GM23338 (cell line): ENCODE results near the gene PFKM. TPM values are rescaled to one million over a fixed set of nuclear protein-coding genes. Genes with fewer than 3 reads are reported as not detected.
"Not testable (repeated sequence)": the region's sequence is repeated elsewhere in the genome, so short reads cannot be mapped to it uniquely, and the experiment has no call there.

Source experiments
- ATAC-seq: fragments of 200-7000 bp; cut with Tn5 transposase; 3 replicates; pipeline ENCODE4 v1.9.1; 2020
- DNase-seq: peaks from one replicate; pipeline ENCODE4 v3.0.0-alpha.2; 2015; ENCODE audit warnings: low spot score
- H2AFZ ChIP-seq: fragments of 200-600 bp; sonication (generic); 2 replicates; pipeline ENCODE4 v1.8.0; 2016; ENCODE audit warnings: antibody characterized with exemption, mild to moderate bottlenecking, moderate library complexity
- H3F3A ChIP-seq: fragments of 200-600 bp; sonication (generic); replicated peaks from 2 replicates; pipeline ENCODE4 v1.8.0; 2017; ENCODE audit warnings: antibody characterized with exemption, mixed run types, low read depth
- H3K27ac ChIP-seq: fragments of 200-600 bp; sonication (generic); 2 replicates; pipeline ENCODE4 v1.6.1; 2016; ENCODE audit warnings: low read depth
- H3K27me3 ChIP-seq: fragments of 200-600 bp; sonication (generic); 2 replicates; pipeline ENCODE4 v1.8.0; 2016; ENCODE audit warnings: mild to moderate bottlenecking, mixed run types, moderate library complexity; ENCODE audit not compliant: insufficient read depth
- H3K36me3 ChIP-seq: fragments of 200-600 bp; sonication (generic); 2 replicates; pipeline ENCODE4 v1.8.0; 2016; ENCODE audit warnings: mild to moderate bottlenecking; ENCODE audit not compliant: insufficient read depth
- H3K4me1 ChIP-seq: fragments of 200-600 bp; sonication (generic); 2 replicates; pipeline ENCODE4 v1.8.0; 2016; ENCODE audit warnings: mild to moderate bottlenecking, moderate library complexity; ENCODE audit not compliant: insufficient read depth
- H3K4me2 ChIP-seq: fragments of 200-600 bp; sonication (generic); 2 replicates; pipeline ENCODE4 v1.7.1; 2017; ENCODE audit warnings: mixed run types
- H3K4me3 ChIP-seq: fragments of 200-600 bp; sonication (generic); 2 replicates; pipeline ENCODE4 v1.6.1; 2016; ENCODE audit warnings: mixed run types
- H3K79me2 ChIP-seq: fragments of 200-600 bp; sonication (generic); replicated peaks from 2 replicates; pipeline ENCODE4 v1.8.0; 2017; ENCODE audit warnings: mild to moderate bottlenecking; ENCODE audit not compliant: insufficient read depth
- H3K9me2 ChIP-seq: fragments of 200-600 bp; sonication (generic); 2 replicates; pipeline ENCODE4 v1.8.0; 2017; ENCODE audit not compliant: insufficient read depth
- H4K20me1 ChIP-seq: fragments of 200-600 bp; sonication (generic); replicated peaks from 2 replicates; pipeline ENCODE4 v1.8.0; 2017; ENCODE audit warnings: mild to moderate bottlenecking; ENCODE audit not compliant: insufficient read depth
- H3K27ac Mint-ChIP-seq: 2 replicates; pipeline ENCODE4 v1.8.0; 2020; ENCODE audit warnings: inconsistent platforms, mild to moderate bottlenecking, moderate library complexity, mixed read lengths
- H3K27me3 Mint-ChIP-seq: 3 replicates; pipeline ENCODE4 v1.8.0; 2022; ENCODE audit warnings: low read depth, mild to moderate bottlenecking, moderate library complexity, mixed read lengths, inconsistent platforms; ENCODE audit not compliant: insufficient read depth, poor library complexity
- H3K36me3 Mint-ChIP-seq: 3 replicates; pipeline ENCODE4 v1.8.0; 2021; ENCODE audit warnings: low read depth, mild to moderate bottlenecking, inconsistent platforms, moderate library complexity, mixed read lengths
- H3K4me1 Mint-ChIP-seq: 3 replicates; pipeline ENCODE4 v1.8.0; 2020; ENCODE audit warnings: mild to moderate bottlenecking, inconsistent platforms, mixed read lengths
- H3K4me3 Mint-ChIP-seq: 3 replicates; pipeline ENCODE4 v1.8.0; 2021; ENCODE audit warnings: moderate library complexity, mild to moderate bottlenecking, inconsistent platforms, mixed read lengths
- H3K9me3 Mint-ChIP-seq: 3 replicates; pipeline ENCODE4 v1.8.0; 2020; ENCODE audit warnings: moderate library complexity, mild to moderate bottlenecking, inconsistent platforms, mixed read lengths
- CREB1 ChIP-seq: fragments of 250-450 bp; sonication (Bioruptor Pico); IDR thresholded peaks from 2 replicates; pipeline ENCODE4 v1.5.0; 2020; ENCODE audit warnings: low read depth, mild to moderate bottlenecking, moderate library complexity
- EZH2 ChIP-seq: fragments of 200-600 bp; sonication (generic); IDR thresholded peaks from one replicate; pipeline ENCODE4 v1.8.0; 2017; ENCODE audit warnings: antibody characterized with exemption, mild to moderate bottlenecking, low read depth; ENCODE audit not compliant: unreplicated experiment
- JUNB ChIP-seq: IDR thresholded peaks from one replicate; pipeline ENCODE4 v1.6.1; 2016; ENCODE audit warnings: antibody characterized with exemption; ENCODE audit not compliant: unreplicated experiment
- STAT1 ChIP-seq: IDR thresholded peaks from one replicate; pipeline ENCODE4 v1.6.1; 2016; ENCODE audit warnings: antibody characterized with exemption; ENCODE audit not compliant: unreplicated experiment
- ZNF114 ChIP-seq: fragments of 250-450 bp; sonication (Bioruptor Pico); IDR thresholded peaks from 2 replicates; pipeline ENCODE4 v1.5.0; 2020; ENCODE audit warnings: mild to moderate bottlenecking, moderate library complexity
- ZNF331 ChIP-seq: fragments of 250-450 bp; sonication (Bioruptor Pico); IDR thresholded peaks from 2 replicates; pipeline ENCODE4 v1.5.0; 2020; ENCODE audit warnings: low read depth, mild to moderate bottlenecking, moderate library complexity
- polyA plus RNA-seq: library from polyadenylated mRNA; unstranded; fragments of >200 nt; fragmentation: Nextera tagmentation; extraction: Ambion mirVana; gene quantifications from 2 replicates; pipeline ENCODE4 v1.2.1, GENCODE V29; 2016
- total RNA-seq: library from RNA; depleted of rRNA; stranded (reverse); fragments of >200 nt; shearing (Covaris generic); gene quantifications from 2 replicates; pipeline ENCODE4 v1.2.3, GENCODE V29; 2014
- TF ChIP-seq, protein P1 (sequence below): IDR thresholded peaks from one replicate; pipeline ENCODE4 v1.6.1; 2018; ENCODE audit warnings: antibody characterized with exemption; ENCODE audit not compliant: unreplicated experiment

Gene PFKM
- total and polyA plus RNA-seq, 2 experiments from 2014 or later: 47.2 to 82.5 TPM

DNA sequence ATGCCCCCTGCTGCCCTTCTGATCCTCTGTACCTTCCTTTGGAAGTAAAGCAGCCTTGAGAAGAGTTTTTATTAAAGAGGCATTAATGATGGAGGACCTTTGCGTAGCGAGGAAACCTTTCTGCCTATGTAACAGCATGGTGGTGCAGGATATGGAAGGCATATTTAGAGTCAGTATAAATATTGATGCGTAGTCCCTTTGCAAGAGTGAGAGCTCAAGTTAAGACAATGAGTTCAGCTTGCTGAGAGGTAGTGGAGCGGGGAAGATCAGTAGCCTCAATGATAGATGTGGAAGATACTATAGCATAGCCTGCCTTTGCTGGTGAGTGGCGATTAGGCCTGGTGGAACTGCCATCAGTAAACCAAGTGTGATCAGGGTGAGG is 7.9 kb upstream of the PFKM start:
- H4K20me1 ChIP-seq, ATAC-seq, H3K9me2 ChIP-seq, H3K4me3 ChIP-seq, H3K4me3 Mint-ChIP-seq, H3K4me1 ChIP-seq, H2AFZ ChIP-seq, H3K4me1 Mint-ChIP-seq, DNase-seq, H3K36me3 Mint-ChIP-seq, H3K27me3 Mint-ChIP-seq, H3K36me3 ChIP-seq, H3K9me3 Mint-ChIP-seq, H3F3A ChIP-seq, H3K27ac ChIP-seq, H3K79me2 ChIP-seq, H3K27ac Mint-ChIP-seq, H3K4me2 ChIP-seq: not testable (repeated sequence)
- peaks cover 20% of the 10 kb centered on the region for H3K27me3 ChIP-seq

DNA sequence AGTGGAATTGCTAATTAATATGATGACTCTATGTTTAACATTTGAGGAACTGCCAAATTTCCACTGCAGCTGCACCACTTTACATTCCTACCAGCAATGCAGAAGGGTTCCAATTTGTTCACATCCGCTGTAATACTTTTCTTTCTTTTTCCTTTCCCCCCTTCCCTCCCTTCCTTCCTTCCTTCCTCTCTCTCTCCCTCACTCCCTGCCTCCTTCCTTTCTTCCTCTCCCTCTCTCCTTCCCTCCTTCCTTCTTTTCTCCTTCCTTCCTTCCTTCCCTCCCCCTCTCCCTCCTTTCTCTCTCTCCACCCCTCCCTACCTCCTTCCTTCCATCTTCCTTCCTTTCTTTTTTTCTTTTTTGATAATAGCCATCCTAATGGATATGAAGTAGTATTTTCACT is 3.2 kb upstream of the PFKM start:
- peaks cover 14% of the 10 kb centered on the region for H3K4me1 Mint-ChIP-seq
- Histone ChIP-seq H3K9me2 (no peaks in the 10 kb centered on the region), H2AFZ (no peak overlapping the region), H3K4me3 (no peak overlapping the region), H3K4me1 (peaks cover 14% of the 10 kb centered on the region), H4K20me1 (no peaks in the 10 kb centered on the region), H3K79me2 (peaks cover 13% of the 10 kb centered on the region), H3K36me3 (no peaks in the 10 kb centered on the region), H3K27me3 (no peaks in the 10 kb centered on the region), H3F3A (no peaks in the 10 kb centered on the region), H3K4me2 (no peak overlapping the region), H3K27ac (no peak overlapping the region)
- TF ChIP-seq STAT1: no peak
- no peak overlapping the region for H3K27ac Mint-ChIP-seq
- H3K36me3 Mint-ChIP-seq: no peaks in the 10 kb centered on the region
- H3K27me3 Mint-ChIP-seq: peaks cover 8% of the 10 kb centered on the region
- no peak overlapping the region for H3K4me3 Mint-ChIP-seq
- DNase-seq: no peak
- no peak for ATAC-seq
- H3K9me3 Mint-ChIP-seq: peaks cover 8% of the 10 kb centered on the region; the same call in 2 of the 3 replicates

DNA sequence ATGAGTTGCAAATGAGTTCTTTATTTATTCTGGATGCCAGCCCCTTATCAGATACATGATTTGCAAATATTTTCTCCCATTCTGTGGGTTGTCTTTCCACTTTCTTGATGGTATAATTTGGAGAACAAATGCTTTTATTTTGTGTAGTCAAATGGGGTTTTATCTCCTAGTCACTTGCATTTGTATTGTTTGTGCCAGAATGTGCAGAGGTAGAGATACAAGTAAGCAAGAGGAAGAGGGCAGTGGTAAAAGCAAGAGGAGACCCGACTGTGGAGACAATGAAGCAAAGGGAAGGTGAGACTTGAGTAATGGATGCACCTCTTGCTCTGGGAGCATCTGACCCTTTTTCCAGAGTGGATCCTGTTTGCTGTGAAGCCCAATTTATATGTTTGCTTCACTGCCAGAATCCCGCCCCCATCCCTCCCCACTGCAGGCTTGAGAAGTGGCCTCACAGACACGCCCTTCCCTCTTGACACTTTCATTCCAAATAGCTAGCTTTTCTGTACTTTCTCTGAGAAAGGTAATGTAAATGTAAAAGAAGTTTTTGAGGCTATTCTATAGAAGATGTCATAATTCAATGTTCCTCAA is 786 bp upstream of the PFKM start:
- Histone ChIP-seq H3K4me2 (peak overlapping the region; percentile 74), H3K79me2 (peaks cover 23% of the 10 kb centered on the region), H3K9me2 (no peaks in the 10 kb centered on the region), H3K27me3 (no peaks in the 10 kb centered on the region), H3K4me3 (peak overlapping the region; percentile 90), H3K36me3 (peaks cover 8% of the 10 kb centered on the region; the same call in 1 of the 2 replicates), H3F3A (no peaks in the 10 kb centered on the region), H4K20me1 (peaks cover 8% of the 10 kb centered on the region; the same call in 1 of the 2 replicates), H2AFZ (peak overlapping the region; percentile 11; the same call in 1 of the 2 replicates), H3K4me1 (peaks cover 14% of the 10 kb centered on the region), H3K27ac (peak overlapping the region; percentile 53; the same call in 1 of the 2 replicates)
- H3K4me3 Mint-ChIP-seq: peak overlapping the region; percentile 91
- H3K36me3 Mint-ChIP-seq: peaks cover 5% of the 10 kb centered on the region
- ATAC-seq: peak; percentile 12; the same call in 2 of the 3 replicates
- H3K4me1 Mint-ChIP-seq: peaks cover 15% of the 10 kb centered on the region
- peaks cover 9% of the 10 kb centered on the region for H3K27me3 Mint-ChIP-seq
- peaks cover 8% of the 10 kb centered on the region; the same call in 2 of the 3 replicates for H3K9me3 Mint-ChIP-seq
- DNase-seq: peak; percentile 28
- no peak overlapping the region for H3K27ac Mint-ChIP-seq
- TF ChIP-seq, protein P1, sequence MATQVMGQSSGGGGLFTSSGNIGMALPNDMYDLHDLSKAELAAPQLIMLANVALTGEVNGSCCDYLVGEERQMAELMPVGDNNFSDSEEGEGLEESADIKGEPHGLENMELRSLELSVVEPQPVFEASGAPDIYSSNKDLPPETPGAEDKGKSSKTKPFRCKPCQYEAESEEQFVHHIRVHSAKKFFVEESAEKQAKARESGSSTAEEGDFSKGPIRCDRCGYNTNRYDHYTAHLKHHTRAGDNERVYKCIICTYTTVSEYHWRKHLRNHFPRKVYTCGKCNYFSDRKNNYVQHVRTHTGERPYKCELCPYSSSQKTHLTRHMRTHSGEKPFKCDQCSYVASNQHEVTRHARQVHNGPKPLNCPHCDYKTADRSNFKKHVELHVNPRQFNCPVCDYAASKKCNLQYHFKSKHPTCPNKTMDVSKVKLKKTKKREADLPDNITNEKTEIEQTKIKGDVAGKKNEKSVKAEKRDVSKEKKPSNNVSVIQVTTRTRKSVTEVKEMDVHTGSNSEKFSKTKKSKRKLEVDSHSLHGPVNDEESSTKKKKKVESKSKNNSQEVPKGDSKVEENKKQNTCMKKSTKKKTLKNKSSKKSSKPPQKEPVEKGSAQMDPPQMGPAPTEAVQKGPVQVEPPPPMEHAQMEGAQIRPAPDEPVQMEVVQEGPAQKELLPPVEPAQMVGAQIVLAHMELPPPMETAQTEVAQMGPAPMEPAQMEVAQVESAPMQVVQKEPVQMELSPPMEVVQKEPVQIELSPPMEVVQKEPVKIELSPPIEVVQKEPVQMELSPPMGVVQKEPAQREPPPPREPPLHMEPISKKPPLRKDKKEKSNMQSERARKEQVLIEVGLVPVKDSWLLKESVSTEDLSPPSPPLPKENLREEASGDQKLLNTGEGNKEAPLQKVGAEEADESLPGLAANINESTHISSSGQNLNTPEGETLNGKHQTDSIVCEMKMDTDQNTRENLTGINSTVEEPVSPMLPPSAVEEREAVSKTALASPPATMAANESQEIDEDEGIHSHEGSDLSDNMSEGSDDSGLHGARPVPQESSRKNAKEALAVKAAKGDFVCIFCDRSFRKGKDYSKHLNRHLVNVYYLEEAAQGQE: no peak
- TF ChIP-seq ZNF331 (CRISPR knock-in tag): no peak
- TF ChIP-seq JUNB: no peak
- no peak for TF ChIP-seq ZNF114 (CRISPR knock-in tag)
- TF ChIP-seq EZH2: no peak
- no peak for TF ChIP-seq CREB1 (CRISPR knock-in tag)
